ENCODE results near the gene EML3. TPM values are rescaled to one million over a fixed set of nuclear protein-coding genes. Genes with fewer than 3 reads are reported as not detected.
A peak's percentile ranks its signal among the peaks of the same experiment; 100 is the strongest.

The EML3 gene
- total and polyA plus RNA-seq, 2 of the 13 experiments (the other 11 are each of a cell fraction or from before 2014, with no cell fraction given) = 10.6 to 12.3 TPM

DNA sequence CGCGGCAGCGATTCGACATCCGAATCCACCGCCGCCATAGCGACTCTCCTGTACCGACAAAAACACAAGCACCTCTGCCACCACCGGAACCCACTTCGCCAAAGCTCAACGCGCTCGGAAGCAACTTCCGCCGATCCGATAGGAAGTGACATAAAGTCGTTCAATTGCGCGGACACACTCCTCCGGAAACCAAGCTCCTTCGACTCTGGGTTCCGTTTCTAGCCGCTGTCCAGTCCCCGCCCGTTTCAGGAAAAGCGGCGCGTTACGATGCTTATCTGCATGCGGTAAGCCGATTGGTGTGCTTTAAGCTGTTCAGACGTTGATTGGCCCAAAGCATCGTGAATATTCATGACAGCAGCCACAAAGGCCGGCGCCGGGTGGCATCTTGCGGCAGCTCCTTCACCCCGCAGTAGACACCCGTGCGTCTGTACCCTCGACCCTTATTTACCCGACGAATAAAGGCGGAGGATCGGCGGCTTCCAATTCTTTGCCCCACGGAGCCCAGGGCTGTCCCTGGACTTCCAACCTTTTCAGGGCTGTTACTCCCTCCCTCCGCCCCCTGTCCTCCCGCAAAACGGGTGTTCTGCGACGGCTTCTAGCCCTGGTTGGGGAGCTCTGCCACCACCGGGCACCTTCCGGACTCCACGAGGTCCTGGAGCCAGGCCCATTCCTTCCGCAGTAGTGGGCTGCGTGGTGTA, 21.0 kb downstream of the EML3 start, which contains the start of gene TUT1 (continued):
- TF ChIP-seq, protein P1, sequence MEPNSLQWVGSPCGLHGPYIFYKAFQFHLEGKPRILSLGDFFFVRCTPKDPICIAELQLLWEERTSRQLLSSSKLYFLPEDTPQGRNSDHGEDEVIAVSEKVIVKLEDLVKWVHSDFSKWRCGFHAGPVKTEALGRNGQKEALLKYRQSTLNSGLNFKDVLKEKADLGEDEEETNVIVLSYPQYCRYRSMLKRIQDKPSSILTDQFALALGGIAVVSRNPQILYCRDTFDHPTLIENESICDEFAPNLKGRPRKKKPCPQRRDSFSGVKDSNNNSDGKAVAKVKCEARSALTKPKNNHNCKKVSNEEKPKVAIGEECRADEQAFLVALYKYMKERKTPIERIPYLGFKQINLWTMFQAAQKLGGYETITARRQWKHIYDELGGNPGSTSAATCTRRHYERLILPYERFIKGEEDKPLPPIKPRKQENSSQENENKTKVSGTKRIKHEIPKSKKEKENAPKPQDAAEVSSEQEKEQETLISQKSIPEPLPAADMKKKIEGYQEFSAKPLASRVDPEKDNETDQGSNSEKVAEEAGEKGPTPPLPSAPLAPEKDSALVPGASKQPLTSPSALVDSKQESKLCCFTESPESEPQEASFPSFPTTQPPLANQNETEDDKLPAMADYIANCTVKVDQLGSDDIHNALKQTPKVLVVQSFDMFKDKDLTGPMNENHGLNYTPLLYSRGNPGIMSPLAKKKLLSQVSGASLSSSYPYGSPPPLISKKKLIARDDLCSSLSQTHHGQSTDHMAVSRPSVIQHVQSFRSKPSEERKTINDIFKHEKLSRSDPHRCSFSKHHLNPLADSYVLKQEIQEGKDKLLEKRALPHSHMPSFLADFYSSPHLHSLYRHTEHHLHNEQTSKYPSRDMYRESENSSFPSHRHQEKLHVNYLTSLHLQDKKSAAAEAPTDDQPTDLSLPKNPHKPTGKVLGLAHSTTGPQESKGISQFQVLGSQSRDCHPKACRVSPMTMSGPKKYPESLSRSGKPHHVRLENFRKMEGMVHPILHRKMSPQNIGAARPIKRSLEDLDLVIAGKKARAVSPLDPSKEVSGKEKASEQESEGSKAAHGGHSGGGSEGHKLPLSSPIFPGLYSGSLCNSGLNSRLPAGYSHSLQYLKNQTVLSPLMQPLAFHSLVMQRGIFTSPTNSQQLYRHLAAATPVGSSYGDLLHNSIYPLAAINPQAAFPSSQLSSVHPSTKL (CRISPR knock-in tag; IDR thresholded peaks at IDR 0.05) = peak; percentile 68; the same call in 1 of the 2 replicates
- TF ChIP-seq ETV5 (CRISPR knock-in tag; IDR thresholded peaks at IDR 0.05; ENCODE audit: borderline replicate concordance) (peak; percentile 94), ZNF331 (CRISPR knock-in tag; IDR thresholded peaks at IDR 0.05) (peak; percentile 90), ZFP90 (CRISPR knock-in tag; IDR thresholded peaks at IDR 0.05; ENCODE audit: borderline replicate concordance) (no peak), ZNF225 (CRISPR knock-in tag; IDR thresholded peaks at IDR 0.05) (no peak), ZNF772 (CRISPR knock-in tag; IDR thresholded peaks at IDR 0.05) (peak; percentile 90; the same call in 1 of the 2 replicates), HOXA7 (CRISPR knock-in tag; IDR thresholded peaks at IDR 0.05) (no peak), NFATC3 (CRISPR knock-in tag; IDR thresholded peaks at IDR 0.05) (peak; percentile 3; the same call in 1 of the 2 replicates), ZMAT3 (CRISPR knock-in tag; conservative IDR thresholded peaks at IDR 0.05) (0 out of 2 replicates have a peak, but pooled peaks have one; percentile 61), RBAK (CRISPR knock-in tag; IDR thresholded peaks at IDR 0.05) (0 out of 2 replicates have a peak, but pooled peaks have one; percentile 20), KMT2B (CRISPR knock-in tag; IDR thresholded peaks at IDR 0.05) (peak; percentile 90), ZNF468 (CRISPR knock-in tag; IDR thresholded peaks at IDR 0.05) (no peak), CREM (IDR thresholded peaks at IDR 0.05) (peak; percentile 98), CREM (CRISPR knock-in tag; IDR thresholded peaks at IDR 0.05) (peak; percentile 38; the same call in 1 of the 2 replicates)
- TF ChIP-seq, protein P2, sequence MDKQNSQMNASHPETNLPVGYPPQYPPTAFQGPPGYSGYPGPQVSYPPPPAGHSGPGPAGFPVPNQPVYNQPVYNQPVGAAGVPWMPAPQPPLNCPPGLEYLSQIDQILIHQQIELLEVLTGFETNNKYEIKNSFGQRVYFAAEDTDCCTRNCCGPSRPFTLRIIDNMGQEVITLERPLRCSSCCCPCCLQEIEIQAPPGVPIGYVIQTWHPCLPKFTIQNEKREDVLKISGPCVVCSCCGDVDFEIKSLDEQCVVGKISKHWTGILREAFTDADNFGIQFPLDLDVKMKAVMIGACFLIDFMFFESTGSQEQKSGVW (CRISPR knock-in tag; IDR thresholded peaks at IDR 0.05; ENCODE audit: borderline replicate concordance) = no peak
- TF ChIP-seq, protein P3, sequence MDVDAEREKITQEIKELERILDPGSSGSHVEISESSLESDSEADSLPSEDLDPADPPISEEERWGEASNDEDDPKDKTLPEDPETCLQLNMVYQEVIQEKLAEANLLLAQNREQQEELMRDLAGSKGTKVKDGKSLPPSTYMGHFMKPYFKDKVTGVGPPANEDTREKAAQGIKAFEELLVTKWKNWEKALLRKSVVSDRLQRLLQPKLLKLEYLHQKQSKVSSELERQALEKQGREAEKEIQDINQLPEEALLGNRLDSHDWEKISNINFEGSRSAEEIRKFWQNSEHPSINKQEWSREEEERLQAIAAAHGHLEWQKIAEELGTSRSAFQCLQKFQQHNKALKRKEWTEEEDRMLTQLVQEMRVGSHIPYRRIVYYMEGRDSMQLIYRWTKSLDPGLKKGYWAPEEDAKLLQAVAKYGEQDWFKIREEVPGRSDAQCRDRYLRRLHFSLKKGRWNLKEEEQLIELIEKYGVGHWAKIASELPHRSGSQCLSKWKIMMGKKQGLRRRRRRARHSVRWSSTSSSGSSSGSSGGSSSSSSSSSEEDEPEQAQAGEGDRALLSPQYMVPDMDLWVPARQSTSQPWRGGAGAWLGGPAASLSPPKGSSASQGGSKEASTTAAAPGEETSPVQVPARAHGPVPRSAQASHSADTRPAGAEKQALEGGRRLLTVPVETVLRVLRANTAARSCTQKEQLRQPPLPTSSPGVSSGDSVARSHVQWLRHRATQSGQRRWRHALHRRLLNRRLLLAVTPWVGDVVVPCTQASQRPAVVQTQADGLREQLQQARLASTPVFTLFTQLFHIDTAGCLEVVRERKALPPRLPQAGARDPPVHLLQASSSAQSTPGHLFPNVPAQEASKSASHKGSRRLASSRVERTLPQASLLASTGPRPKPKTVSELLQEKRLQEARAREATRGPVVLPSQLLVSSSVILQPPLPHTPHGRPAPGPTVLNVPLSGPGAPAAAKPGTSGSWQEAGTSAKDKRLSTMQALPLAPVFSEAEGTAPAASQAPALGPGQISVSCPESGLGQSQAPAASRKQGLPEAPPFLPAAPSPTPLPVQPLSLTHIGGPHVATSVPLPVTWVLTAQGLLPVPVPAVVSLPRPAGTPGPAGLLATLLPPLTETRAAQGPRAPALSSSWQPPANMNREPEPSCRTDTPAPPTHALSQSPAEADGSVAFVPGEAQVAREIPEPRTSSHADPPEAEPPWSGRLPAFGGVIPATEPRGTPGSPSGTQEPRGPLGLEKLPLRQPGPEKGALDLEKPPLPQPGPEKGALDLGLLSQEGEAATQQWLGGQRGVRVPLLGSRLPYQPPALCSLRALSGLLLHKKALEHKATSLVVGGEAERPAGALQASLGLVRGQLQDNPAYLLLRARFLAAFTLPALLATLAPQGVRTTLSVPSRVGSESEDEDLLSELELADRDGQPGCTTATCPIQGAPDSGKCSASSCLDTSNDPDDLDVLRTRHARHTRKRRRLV (CRISPR knock-in tag; IDR thresholded peaks at IDR 0.05) = peak; percentile 99
- TF ChIP-seq, protein P4, sequence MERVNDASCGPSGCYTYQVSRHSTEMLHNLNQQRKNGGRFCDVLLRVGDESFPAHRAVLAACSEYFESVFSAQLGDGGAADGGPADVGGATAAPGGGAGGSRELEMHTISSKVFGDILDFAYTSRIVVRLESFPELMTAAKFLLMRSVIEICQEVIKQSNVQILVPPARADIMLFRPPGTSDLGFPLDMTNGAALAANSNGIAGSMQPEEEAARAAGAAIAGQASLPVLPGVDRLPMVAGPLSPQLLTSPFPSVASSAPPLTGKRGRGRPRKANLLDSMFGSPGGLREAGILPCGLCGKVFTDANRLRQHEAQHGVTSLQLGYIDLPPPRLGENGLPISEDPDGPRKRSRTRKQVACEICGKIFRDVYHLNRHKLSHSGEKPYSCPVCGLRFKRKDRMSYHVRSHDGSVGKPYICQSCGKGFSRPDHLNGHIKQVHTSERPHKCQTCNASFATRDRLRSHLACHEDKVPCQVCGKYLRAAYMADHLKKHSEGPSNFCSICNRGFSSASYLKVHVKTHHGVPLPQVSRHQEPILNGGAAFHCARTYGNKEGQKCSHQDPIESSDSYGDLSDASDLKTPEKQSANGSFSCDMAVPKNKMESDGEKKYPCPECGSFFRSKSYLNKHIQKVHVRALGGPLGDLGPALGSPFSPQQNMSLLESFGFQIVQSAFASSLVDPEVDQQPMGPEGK (CRISPR knock-in tag; IDR thresholded peaks at IDR 0.05) = peak; percentile 58

Data from HepG2 (cell line).